ENCODE results near the gene MADCAM1. TPM values are rescaled to one million over a fixed set of nuclear protein-coding genes. Genes with fewer than 3 reads are reported as not detected.

The MADCAM1 gene
- total and polyA plus RNA-seq, 2 donors from 2014 or later: 0.50 to 0.77 TPM

- H3K9ac ChIP-seq (ENCODE audit: low read length in 3 of 3): peak within 1 kb of the TSS; percentile 49 to 78 (median 66)
- peak within 1 kb of the TSS; percentile 91 to 92 for H3K27ac ChIP-seq (ENCODE audit: low read depth in 2 of 2, low read length in 2 of 2)
- no peak for TF ChIP-seq CTCF (IDR thresholded peaks at IDR 0.05; ENCODE audit: borderline replicate concordance, extremely low read depth, insufficient read depth)
- H3K27me3 ChIP-seq (ENCODE audit: control insufficient read depth, insufficient read depth, low read length): no peaks in the 10 kb centered on the region
- intact Hi-C loops (cut with DNase I): no loop called here
- FAIRE-seq (no peak), DNase-seq (peak in 3 of 5 donors; percentile 21 to 82 (median 46))
- H3K9me3 ChIP-seq (ENCODE audit: control insufficient read depth in 2 of 3, insufficient read depth in 1 of 3, low read length in 3 of 3): no peaks in the 10 kb centered on the region
- peak within 1 kb of the TSS; percentile 61 to 76 (median 63) for H3K4me3 ChIP-seq (ENCODE audit: low read length in 3 of 3)
- H3K4me1 ChIP-seq (ENCODE audit: control insufficient read depth in 2 of 3, insufficient read depth in 2 of 3, low read depth in 1 of 3, low read length in 3 of 3): peaks cover 0 to 17% (median 3%) of the 10 kb centered on the region in 3 donors
- peaks cover 0 to 8% (median 0%) of the 10 kb centered on the region in 3 donors for H3K36me3 ChIP-seq (ENCODE audit: control insufficient read depth in 2 of 3, insufficient read depth in 3 of 3, low read length in 3 of 3)
These were observed 35.7 kb downstream of the MADCAM1 start, which contains the start of gene CDC34 for GRCh38 chr19:531753-532560. Gene CDC34 (plus strand): TSS chr19:531760. CDS start chr19:531932, 172 bp downstream.

DNA sequence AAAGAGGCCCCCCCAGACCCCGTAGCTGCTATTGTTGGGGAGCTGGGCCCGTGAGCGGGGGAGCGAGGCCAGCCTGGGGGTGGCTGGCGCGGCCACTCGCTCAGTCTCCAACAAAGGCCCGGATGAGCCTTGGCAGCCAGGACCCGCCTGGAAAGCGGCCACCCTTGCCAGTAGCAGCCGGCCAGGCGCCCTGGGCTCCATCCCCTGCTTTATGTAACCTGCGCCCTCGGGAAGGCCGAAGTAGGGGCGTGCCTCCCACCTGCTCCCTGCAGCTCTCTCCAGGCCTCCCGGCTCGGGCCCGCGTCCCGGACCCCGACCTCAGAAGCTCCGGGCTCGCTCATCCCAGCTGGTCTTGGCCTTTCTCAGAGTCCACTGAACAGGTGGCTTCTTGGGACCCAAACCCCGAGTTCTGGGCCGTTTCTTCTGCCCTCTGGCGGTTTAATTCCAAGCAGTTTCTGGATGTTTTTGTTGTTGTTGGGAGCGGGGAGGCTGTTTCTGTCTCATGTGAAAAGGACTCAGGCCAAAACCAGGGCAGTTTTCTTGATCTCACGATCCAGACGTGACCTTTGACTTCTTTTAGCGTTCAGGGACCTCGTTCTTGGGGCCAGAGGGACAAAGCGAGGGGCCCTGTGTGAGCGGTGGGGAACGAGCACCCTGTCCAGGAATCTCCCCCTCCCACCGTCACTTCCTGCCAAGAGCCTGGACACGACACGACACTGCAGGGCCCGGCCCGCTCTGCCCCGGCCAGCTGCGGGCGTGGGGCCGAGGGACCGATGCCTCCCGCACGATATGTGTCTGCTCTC, 36.5 kb downstream of the MADCAM1 start:
- intact Hi-C loops (cut with DNase I): no loop called here
- Histone ChIP-seq H3K9ac (ENCODE audit: low read length in 3 of 3) (peak overlapping the region; percentile 66 to 78 (median 66)), H3K27ac (ENCODE audit: low read depth in 2 of 2, low read length in 2 of 2) (peak overlapping the region; percentile 73 to 83), H3K9me3 (ENCODE audit: control insufficient read depth in 2 of 3, insufficient read depth in 1 of 3, low read length in 3 of 3) (no peaks in the 10 kb centered on the region), H3K27me3 (ENCODE audit: control insufficient read depth, insufficient read depth, low read length) (no peaks in the 10 kb centered on the region), H3K36me3 (ENCODE audit: control insufficient read depth in 2 of 3, insufficient read depth in 3 of 3, low read length in 3 of 3) (peaks cover 0 to 9% (median 0%) of the 10 kb centered on the region in 3 donors), H3K4me1 (ENCODE audit: control insufficient read depth in 2 of 3, insufficient read depth in 2 of 3, low read depth in 1 of 3, low read length in 3 of 3) (peaks cover 0 to 17% (median 3%) of the 10 kb centered on the region in 3 donors), H3K4me3 (ENCODE audit: low read length in 3 of 3) (peak overlapping the region; percentile 61 to 64 (median 63))
- peak; percentile 8 for TF ChIP-seq CTCF (IDR thresholded peaks at IDR 0.05; ENCODE audit: borderline replicate concordance, extremely low read depth, insufficient read depth)
- peak; percentile 77 to 90 (median 84) for DNase-seq
- no peak for FAIRE-seq

DNA sequence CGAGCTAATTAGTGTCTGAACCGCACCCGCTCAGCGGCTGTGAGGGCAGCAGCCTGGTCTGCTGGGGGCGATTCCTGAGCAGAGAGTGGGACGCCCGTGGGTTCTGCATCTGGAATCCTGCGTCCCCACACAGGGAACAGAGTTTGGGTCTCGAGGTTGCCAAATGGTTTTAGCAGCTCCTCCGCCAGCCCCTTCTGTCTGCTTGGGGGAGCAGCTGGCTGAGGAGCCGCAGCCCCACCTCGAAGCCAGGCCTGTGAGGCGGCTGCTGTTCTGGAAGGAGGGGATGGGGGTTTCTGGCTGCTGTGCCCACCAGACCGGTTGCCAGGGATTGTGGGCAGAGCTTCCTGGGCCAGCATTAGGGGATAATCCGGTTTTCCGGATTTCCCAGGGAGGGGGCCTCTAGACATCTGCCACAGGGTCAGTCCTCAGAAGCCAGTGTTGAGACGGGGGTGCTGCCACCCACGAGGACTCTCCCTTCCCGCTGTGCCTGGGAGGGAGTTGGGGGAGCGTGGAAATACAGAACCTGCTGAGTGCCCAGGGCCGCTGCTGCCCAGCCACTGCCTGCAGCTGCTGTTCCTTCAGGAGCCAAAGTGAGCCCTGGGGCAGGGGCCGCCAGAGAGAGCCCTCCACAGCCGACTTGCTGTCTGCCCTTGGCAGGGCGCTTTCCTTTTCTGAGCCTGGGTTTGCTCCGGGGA, 37.2 kb downstream of the MADCAM1 start:
- Histone ChIP-seq H3K27ac (ENCODE audit: low read depth in 2 of 2, low read length in 2 of 2) (peak overlapping the region; percentile 73 to 83), H3K36me3 (ENCODE audit: control insufficient read depth in 2 of 3, insufficient read depth in 3 of 3, low read length in 3 of 3) (peaks cover 0 to 14% (median 5%) of the 10 kb centered on the region in 3 donors), H3K9me3 (ENCODE audit: control insufficient read depth in 2 of 3, insufficient read depth in 1 of 3, low read length in 3 of 3) (no peaks in the 10 kb centered on the region), H3K9ac (ENCODE audit: low read length in 3 of 3) (peak overlapping the region in 2 of 3 donors; percentile 66 to 70), H3K4me1 (ENCODE audit: control insufficient read depth in 2 of 3, insufficient read depth in 2 of 3, low read depth in 1 of 3, low read length in 3 of 3) (peaks cover 0 to 17% (median 3%) of the 10 kb centered on the region in 3 donors), H3K4me3 (ENCODE audit: low read length in 3 of 3) (peak overlapping the region; percentile 61 to 64 (median 63)), H3K27me3 (ENCODE audit: control insufficient read depth, insufficient read depth, low read length) (no peaks in the 10 kb centered on the region)
- intact Hi-C loops (cut with DNase I): no loop called here
- FAIRE-seq: no peak
- peak in 1 of 5 donors; percentile 74 for DNase-seq
- TF ChIP-seq CTCF (IDR thresholded peaks at IDR 0.05; ENCODE audit: borderline replicate concordance, extremely low read depth, insufficient read depth): no peak

Data from kidney (tissue), 14 donors.